Measurements from ENCODE around the gene CCDC102B. TPM values are rescaled to one million over a fixed set of nuclear protein-coding genes. Genes with fewer than 3 reads are reported as not detected.
A peak's percentile ranks its signal among the peaks of the same experiment; 100 is the strongest.

The CCDC102B gene
- total RNA-seq, 4 donors from 2014 or later = 6.7 to 15.3 (median 11.8) TPM

GRCh38 chr18:68840554-68841263, 42.8 kb downstream of the CCDC102B start:
- DNase-seq (ENCODE audit: low spot score) (peak; percentile 41), ATAC-seq (ENCODE audit: low FRiP score) (peak; percentile 72)
- TF ChIP-seq, protein P1, sequence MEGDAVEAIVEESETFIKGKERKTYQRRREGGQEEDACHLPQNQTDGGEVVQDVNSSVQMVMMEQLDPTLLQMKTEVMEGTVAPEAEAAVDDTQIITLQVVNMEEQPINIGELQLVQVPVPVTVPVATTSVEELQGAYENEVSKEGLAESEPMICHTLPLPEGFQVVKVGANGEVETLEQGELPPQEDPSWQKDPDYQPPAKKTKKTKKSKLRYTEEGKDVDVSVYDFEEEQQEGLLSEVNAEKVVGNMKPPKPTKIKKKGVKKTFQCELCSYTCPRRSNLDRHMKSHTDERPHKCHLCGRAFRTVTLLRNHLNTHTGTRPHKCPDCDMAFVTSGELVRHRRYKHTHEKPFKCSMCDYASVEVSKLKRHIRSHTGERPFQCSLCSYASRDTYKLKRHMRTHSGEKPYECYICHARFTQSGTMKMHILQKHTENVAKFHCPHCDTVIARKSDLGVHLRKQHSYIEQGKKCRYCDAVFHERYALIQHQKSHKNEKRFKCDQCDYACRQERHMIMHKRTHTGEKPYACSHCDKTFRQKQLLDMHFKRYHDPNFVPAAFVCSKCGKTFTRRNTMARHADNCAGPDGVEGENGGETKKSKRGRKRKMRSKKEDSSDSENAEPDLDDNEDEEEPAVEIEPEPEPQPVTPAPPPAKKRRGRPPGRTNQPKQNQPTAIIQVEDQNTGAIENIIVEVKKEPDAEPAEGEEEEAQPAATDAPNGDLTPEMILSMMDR (IDR thresholded peaks at IDR 0.05) = no peak

- TF ChIP-seq, protein P1 (IDR thresholded peaks at IDR 0.05) = no peak
- DNase-seq (ENCODE audit: low spot score) = no peak
- no peak for ATAC-seq (ENCODE audit: low FRiP score)
These were observed 43.4 kb downstream of the CCDC102B start for GRCh38 chr18:68841301-68841700.

GRCh38 chr18:68842951-68843350, 45.1 kb downstream of the CCDC102B start:
- DNase-seq (ENCODE audit: low spot score) (no peak), ATAC-seq (ENCODE audit: low FRiP score) (no peak)
- TF ChIP-seq, protein P1 (IDR thresholded peaks at IDR 0.05) = no peak

DNA sequence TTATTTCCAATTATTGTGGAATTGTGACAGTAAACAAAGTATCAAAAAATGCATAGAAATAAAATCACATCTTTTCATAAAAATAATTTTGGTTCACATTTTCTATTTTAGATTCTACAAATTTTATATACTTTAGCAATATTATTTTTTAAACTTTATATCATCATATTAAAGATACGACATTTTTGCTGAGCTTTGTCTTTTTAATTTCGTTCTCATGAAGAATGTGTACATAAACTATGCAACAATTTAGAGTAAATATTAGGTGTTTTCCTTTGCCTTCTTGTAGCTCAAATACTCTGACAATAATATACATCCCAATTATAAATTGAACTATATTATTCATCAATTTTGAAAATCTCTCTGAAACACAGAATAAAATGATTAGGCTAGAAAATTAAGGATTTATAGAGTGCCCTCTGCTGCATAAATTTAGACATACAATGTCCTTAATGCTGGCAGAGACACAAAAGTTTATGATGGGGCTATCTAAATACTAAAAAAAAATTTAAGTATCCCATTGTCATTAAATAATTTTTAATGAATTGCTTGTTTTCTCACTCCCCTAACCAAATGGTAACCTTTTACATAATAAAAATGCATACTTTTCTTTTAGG, 45.7 kb downstream of the CCDC102B start:
- no peak for ATAC-seq (ENCODE audit: low FRiP score)
- TF ChIP-seq, protein P1 (IDR thresholded peaks at IDR 0.05) = no peak
- DNase-seq (ENCODE audit: low spot score) = no peak

- DNase-seq (ENCODE audit: low spot score) = no peak
- ATAC-seq (ENCODE audit: low FRiP score) = no peak
- TF ChIP-seq, protein P1 (IDR thresholded peaks at IDR 0.05) = no peak
These were observed 49.4 kb downstream of the CCDC102B start for GRCh38 chr18:68847219-68847837.

DNA sequence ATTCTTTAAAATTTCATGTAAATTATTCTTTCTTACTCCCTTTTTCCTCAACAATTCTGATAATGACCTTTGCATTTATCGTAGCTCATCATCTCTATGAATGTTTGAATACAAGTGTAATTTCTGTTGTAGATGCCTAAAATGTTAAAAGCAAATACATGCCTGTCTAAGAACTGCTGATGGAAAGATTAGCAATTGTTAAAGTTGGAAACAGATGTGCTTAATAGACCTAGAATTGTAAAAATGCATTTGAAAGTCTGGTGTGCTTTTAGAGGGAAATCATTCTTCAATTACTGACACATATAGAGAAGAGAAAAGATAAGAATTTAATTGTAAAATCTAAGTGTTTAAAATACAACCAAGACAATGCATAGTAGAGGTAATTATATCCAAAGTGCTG, 50.4 kb downstream of the CCDC102B start:
- TF ChIP-seq, protein P1 (IDR thresholded peaks at IDR 0.05) = no peak
- DNase-seq (ENCODE audit: low spot score) (no peak), ATAC-seq (ENCODE audit: low FRiP score) (no peak)
